SK-N-MC (cell line): ENCODE measurements around the gene L3MBTL3.

Experiments
- DNase-seq: peaks from one replicate; pipeline ENCODE4 v3.0.0-alpha.2; 2011; ENCODE audit warnings: low read depth, low spot score
- H3K27ac ChIP-seq: fragments of 200-600 bp; sonication (generic); 2 replicates; pipeline ENCODE4 v1.5.1; 2016; ENCODE audit warnings: mixed run types
- H3K36me3 ChIP-seq: fragments of 200-600 bp; sonication (generic); 2 replicates; pipeline ENCODE4 v1.6.1; 2017; ENCODE audit warnings: antibody characterized with exemption, low read length, mixed read lengths; ENCODE audit not compliant: insufficient read depth
- H3K4me3 ChIP-seq: fragments of 200-600 bp; sonication (generic); 2 replicates; pipeline ENCODE4 v1.5.1; 2016
- H3K9ac ChIP-seq: fragments of 200-600 bp; sonication (generic); 2 replicates; pipeline ENCODE4 v1.8.0; 2017; ENCODE audit warnings: mixed run types, mixed read lengths; ENCODE audit not compliant: insufficient read length
- H3K9me3 ChIP-seq: fragments of 200-600 bp; sonication (generic); 2 replicates; pipeline ENCODE4 v1.6.1; 2017; ENCODE audit warnings: low read depth, mild to moderate bottlenecking, antibody characterized with exemption, low read length, moderate library complexity, mixed read lengths
- EZH2 ChIP-seq: fragments of 200-600 bp; sonication (generic); IDR thresholded peaks from one replicate; pipeline ENCODE4 v1.6.1; 2017; ENCODE audit warnings: antibody characterized with exemption
- FOXP2 ChIP-seq: optimal IDR thresholded peaks from 2 replicates; pipeline ENCODE3; 2011; ENCODE audit warnings: mild to moderate bottlenecking, moderate library complexity; ENCODE audit not compliant: insufficient read depth; ENCODE audit errors: extremely low read length, control extremely low read depth
- POLR2AphosphoS5 ChIP-seq: IDR thresholded peaks from 2 replicates; pipeline ENCODE4 v1.6.1; 2012; ENCODE audit warnings: mild to moderate bottlenecking, low read depth, low read length, borderline replicate concordance

L3MBTL3 gene

DNA sequence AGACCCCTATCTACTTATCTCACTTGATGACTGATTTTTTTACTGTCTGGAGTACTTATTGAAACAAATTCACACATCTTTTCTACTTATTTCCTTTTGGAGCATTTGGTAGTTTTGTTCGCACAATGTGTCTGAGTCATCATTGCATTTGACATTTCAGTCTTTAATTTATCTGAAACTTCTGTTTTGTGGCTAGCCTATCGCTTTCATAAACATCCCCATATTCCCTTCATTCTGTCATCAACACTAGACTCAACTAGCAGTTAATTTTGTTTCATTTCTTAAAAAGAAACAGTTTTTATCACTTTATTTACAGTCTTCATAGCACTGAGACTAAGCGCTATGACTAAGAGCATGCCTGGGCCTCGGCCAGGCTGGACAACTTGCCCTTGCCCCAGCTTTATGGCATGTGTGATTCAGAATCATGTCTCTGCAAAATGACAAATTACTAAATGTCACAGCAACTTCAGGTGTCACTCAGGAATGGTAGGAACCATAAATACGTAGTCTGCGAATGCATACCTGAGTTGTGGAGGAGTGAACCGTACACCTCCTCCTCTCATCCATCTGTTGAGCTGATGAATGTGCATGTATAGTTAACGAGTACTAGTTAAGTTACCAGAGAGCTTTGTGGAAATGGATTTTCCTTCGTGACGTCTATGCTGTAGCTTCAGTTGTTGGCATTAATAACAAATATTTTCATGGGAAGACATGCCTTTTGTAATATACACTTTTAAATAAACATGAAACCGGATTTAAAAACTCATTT lies 16.2 kb downstream of the L3MBTL3 start:
- Histone ChIP-seq H3K9ac (no peak overlapping the region), H3K9me3 (peaks cover 3% of the 10 kb centered on the region), H3K36me3 (peaks cover 35% of the 10 kb centered on the region), H3K27ac (no peak overlapping the region), H3K4me3 (no peak overlapping the region)
- DNase-seq = no peak
- TF ChIP-seq POLR2AphosphoS5 (no peak), FOXP2 (no peak), EZH2 (no peak)

DNA sequence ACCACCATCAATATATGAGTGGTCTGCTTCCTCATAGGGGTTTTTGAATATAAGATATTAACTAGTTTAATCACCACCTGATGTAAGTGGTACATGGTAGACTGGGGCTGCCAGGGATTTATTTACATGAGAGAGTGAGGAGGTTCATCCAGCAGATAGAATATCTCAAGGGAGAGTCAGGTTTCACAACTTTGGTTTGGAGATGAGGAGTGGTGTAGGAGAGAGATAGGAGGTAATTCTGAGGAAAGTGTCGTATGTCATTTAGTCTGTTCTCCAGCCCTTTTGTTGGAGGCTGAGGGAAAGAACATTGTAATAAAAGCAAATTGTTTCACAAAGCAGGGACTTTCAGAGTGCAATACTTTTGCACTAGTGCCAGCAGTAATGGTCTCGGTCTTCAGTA lies 16.8 kb downstream of the L3MBTL3 start:
- TF ChIP-seq POLR2AphosphoS5 (no peak), FOXP2 (no peak), EZH2 (no peak)
- no peak for DNase-seq
- Histone ChIP-seq H3K36me3 (peaks cover 37% of the 10 kb centered on the region), H3K9ac (no peak overlapping the region), H3K4me3 (no peak overlapping the region), H3K9me3 (peaks cover 3% of the 10 kb centered on the region), H3K27ac (no peak overlapping the region)

DNA sequence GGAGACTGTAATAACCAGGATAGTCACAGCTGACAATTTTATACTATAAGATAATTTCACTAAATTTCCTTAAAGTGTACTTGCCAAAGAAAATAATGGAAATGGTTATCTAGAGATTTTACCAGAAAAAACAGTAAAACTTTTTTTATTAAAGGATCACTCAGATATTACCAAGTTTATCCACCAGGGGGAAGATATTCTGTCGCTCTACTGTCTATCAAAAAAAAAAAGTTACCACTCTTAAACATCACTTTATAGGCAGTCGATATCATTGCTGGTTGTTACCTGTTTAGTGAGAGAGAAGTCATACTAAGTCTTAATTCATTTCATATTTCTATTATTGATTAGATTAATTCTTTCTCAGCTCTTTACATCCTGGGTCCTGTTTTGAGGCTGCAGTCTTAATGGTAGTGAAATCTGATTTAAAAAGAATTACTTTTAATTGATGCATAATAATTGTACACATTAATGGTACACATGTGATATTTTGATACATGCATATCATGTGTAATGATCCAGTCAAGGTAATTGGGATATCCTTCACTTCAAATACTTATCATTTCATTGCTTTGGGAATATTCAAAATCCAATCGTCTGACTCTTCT lies 18.9 kb downstream of the L3MBTL3 start:
- no peak overlapping the region for H3K4me3 ChIP-seq
- TF ChIP-seq POLR2AphosphoS5 (no peak), FOXP2 (no peak), EZH2 (no peak)
- H3K27ac ChIP-seq = no peak overlapping the region
- H3K9ac ChIP-seq = no peak overlapping the region
- peaks cover 3% of the 10 kb centered on the region for H3K9me3 ChIP-seq
- H3K36me3 ChIP-seq = peaks cover 39% of the 10 kb centered on the region
- no peak for DNase-seq

DNA sequence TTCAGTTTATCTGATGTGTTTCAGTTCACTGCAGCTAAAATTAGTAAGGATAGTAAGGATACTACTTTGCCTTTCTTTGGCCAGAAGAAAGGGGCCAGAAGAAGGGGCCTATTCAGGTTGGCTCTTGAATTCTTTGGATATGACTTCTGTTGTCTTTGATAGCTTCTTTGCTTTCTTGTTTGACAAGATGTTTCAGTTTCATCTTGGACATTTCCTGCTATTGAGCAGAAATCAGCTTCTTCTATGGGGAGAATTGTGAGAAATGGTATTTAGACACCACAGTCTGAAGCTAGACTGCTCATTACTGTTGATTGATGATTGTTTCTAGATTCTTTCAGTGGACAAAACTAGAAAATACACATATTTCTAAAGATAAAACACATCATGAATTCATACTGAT lies 23.2 kb downstream of the L3MBTL3 start:
- no peak for DNase-seq

DNA sequence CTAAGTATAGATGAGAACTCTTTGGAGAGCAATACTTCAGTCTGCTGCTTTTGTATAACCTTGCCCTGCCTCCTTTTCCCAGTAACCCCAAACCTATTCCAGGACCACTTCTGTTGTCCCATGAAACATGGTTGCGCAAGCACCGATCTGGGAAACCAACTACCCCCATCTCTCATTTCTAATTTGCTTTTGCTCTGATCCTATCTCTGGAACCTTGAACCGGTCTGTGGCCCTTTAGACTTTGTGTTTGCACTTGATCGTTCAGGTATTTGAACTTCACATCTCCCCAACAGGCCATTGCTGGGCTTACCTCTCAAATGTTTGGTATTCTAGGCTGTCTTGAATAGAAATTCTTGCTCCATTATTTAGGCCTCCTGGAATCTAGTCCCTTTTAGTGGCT lies 25.0 kb downstream of the L3MBTL3 start:
- H3K4me3 ChIP-seq = no peak overlapping the region
- peaks cover 67% of the 10 kb centered on the region for H3K36me3 ChIP-seq
- H3K27ac ChIP-seq = no peak overlapping the region
- TF ChIP-seq EZH2 (no peak), FOXP2 (no peak), POLR2AphosphoS5 (no peak)
- no peak for DNase-seq
- H3K9ac ChIP-seq = no peak overlapping the region
- H3K9me3 ChIP-seq = peaks cover 3% of the 10 kb centered on the region; the same call in 1 of the 2 replicates

More for the DNA sequence above, 23.2 kb downstream of the L3MBTL3 start:
- peaks cover 65% of the 10 kb centered on the region for H3K36me3 ChIP-seq
- H3K9me3 ChIP-seq = peaks cover 3% of the 10 kb centered on the region; the same call in 1 of the 2 replicates
- no peak overlapping the region for H3K9ac ChIP-seq
- TF ChIP-seq FOXP2 (no peak), EZH2 (no peak), POLR2AphosphoS5 (no peak)
- no peak overlapping the region for H3K27ac ChIP-seq
- no peak overlapping the region for H3K4me3 ChIP-seq

- Histone ChIP-seq H3K9ac (no peak overlapping the region), H3K36me3 (peaks cover 78% of the 10 kb centered on the region), H3K9me3 (no peaks in the 10 kb centered on the region; the same call in 1 of the 2 replicates), H3K4me3 (no peak overlapping the region), H3K27ac (no peak overlapping the region)
- DNase-seq = no peak
- TF ChIP-seq POLR2AphosphoS5 = no peak
- no peak for TF ChIP-seq EZH2
- TF ChIP-seq FOXP2 = no peak
Observed at GRCh38 chr6:130045622-130046021, 27.2 kb downstream of the L3MBTL3 start.

DNA sequence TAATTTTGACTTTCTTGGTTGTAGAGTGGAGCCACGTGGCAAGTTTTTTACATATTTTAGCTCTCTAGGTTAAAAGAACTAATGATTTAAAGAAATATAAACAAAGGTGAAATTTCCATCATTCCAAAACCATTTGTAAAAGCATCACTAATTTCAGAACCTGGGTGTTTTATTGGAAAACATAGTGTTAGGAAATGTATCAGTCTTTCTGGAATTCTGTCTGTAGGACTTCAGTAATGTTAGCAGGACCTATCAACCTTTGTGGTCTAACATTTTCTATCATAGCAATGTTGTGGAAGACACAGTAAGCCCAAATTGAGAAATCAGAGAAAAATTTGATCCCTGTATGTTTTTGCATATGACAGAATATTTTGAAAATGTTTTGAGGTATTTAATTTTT lies 28.3 kb downstream of the L3MBTL3 start:
- H3K36me3 ChIP-seq = peaks cover 80% of the 10 kb centered on the region
- no peak for TF ChIP-seq FOXP2
- TF ChIP-seq POLR2AphosphoS5 = no peak
- no peak for TF ChIP-seq EZH2
- no peak overlapping the region for H3K27ac ChIP-seq
- no peak for DNase-seq
- no peak overlapping the region for H3K9ac ChIP-seq
- H3K9me3 ChIP-seq = no peaks in the 10 kb centered on the region; the same call in 1 of the 2 replicates
- no peak overlapping the region for H3K4me3 ChIP-seq

GRCh38 chr6:130047088-130047995 lies 29.0 kb downstream of the L3MBTL3 start:
- peaks cover 81% of the 10 kb centered on the region for H3K36me3 ChIP-seq
- H3K27ac ChIP-seq = no peak overlapping the region
- H3K9ac ChIP-seq = no peak overlapping the region
- no peak overlapping the region for H3K4me3 ChIP-seq
- no peak for DNase-seq
- TF ChIP-seq POLR2AphosphoS5 (no peak), FOXP2 (no peak), EZH2 (no peak)
- H3K9me3 ChIP-seq = no peaks in the 10 kb centered on the region; the same call in 1 of the 2 replicates
